H1 (cell line): ENCODE measurements around the gene ACTC1. TPM values are rescaled to one million over a fixed set of nuclear protein-coding genes. Genes with fewer than 3 reads are reported as not detected.

ENCODE experiments used
- CTCF ChIA-PET: fragments of 300-600 bp; sonication (Branson Sonifier 250); formaldehyde crosslinking; loops from one replicate; lab custom pipeline; 2021; ENCODE audit not compliant: partially characterized antibody; lab: Charles Lee
- POLR2A ChIA-PET: fragments of 300-600 bp; sonication (Branson Sonifier 250); formaldehyde crosslinking; loops from one replicate; lab custom pipeline; 2021; ENCODE audit warnings: inconsistent platforms; ENCODE audit not compliant: partially characterized antibody; lab: Charles Lee
- DNase-seq, 2 experiments: peaks; one replicate each; pipeline versions ENCODE4 v3.0.0 to v3.0.0-alpha.2; 2010 to 2022; ENCODE audit warnings: low spot score in 2 of 2, low read depth in 1 of 2, mixed read lengths in 1 of 2
- FAIRE-seq: peaks from 2 replicates; lab custom pipeline; 2011; peaks lifted over from hg19 to GRCh38; lab: Jason Lieb, UNC
- H2AFZ ChIP-seq: 2 replicates; pipeline ENCODE4 v1.8.1; 2012; ENCODE audit warnings: low read length, inconsistent platforms
- H2AK5ac ChIP-seq: 2 replicates; pipeline ENCODE4 v1.6.1; 2013; ENCODE audit warnings: low read depth, low read length
- H2BK120ac ChIP-seq: replicated peaks from 2 replicates; pipeline ENCODE3; 2013; ENCODE audit warnings: low read depth, low read length, inconsistent platforms
- H2BK12ac ChIP-seq: 2 replicates; pipeline ENCODE4 v1.6.1; 2013; ENCODE audit warnings: low read depth, low read length
- H2BK15ac ChIP-seq: 2 replicates; pipeline ENCODE4 v1.6.1; 2013; ENCODE audit warnings: low read length
- H2BK20ac ChIP-seq: 2 replicates; pipeline ENCODE4 v1.6.1; 2013; ENCODE audit warnings: low read length
- H2BK5ac ChIP-seq: 2 replicates; pipeline ENCODE4 v1.6.1; 2013; ENCODE audit warnings: low read depth, low read length
- H3K14ac ChIP-seq: 2 replicates; pipeline ENCODE4 v1.6.1; 2013; ENCODE audit warnings: inconsistent platforms; ENCODE audit not compliant: insufficient read length
- H3K18ac ChIP-seq: 2 replicates; pipeline ENCODE4 v1.6.1; 2013; ENCODE audit warnings: low read length; ENCODE audit errors: extremely low read depth
- H3K23ac ChIP-seq: 2 replicates; pipeline ENCODE4 v1.6.1; 2013; ENCODE audit warnings: inconsistent platforms; ENCODE audit not compliant: insufficient read length
- H3K23me2 ChIP-seq: 2 replicates; pipeline ENCODE4 v1.6.1; 2013; ENCODE audit warnings: low read depth, low read length
- H3K27ac ChIP-seq: 2 replicates; pipeline ENCODE4 v1.6.1; 2011; ENCODE audit warnings: low read depth, low read length, inconsistent platforms
- H3K27me3 ChIP-seq, 4 experiments: replicated peaks in 1 of 4; 1 replicate in 1 of 4; 2 replicates in 3 of 4; pipeline versions ENCODE4 v1.6.1 to v1.8.1; 2011 to 2013; ENCODE audit warnings: low read length in 3 of 4, mild to moderate bottlenecking in 3 of 4, inconsistent platforms in 2 of 4, mixed read lengths in 2 of 4, moderate library complexity in 1 of 4; ENCODE audit not compliant: control insufficient read depth in 3 of 4, insufficient read depth in 3 of 4; ENCODE audit errors: extremely low read depth in 1 of 4
- H3K36me3 ChIP-seq, 4 experiments: 2 replicates each; pipeline versions ENCODE4 v1.6.1 to v1.8.1; 2011 to 2013; ENCODE audit warnings: mild to moderate bottlenecking in 4 of 4, low read length in 3 of 4, moderate library complexity in 2 of 4, control low read depth in 1 of 4, inconsistent platforms in 1 of 4; ENCODE audit not compliant: insufficient read depth in 4 of 4, control insufficient read depth in 2 of 4
- H3K4ac ChIP-seq: replicated peaks from 2 replicates; pipeline ENCODE3; 2013; ENCODE audit warnings: low read length, low read depth, mixed read lengths, inconsistent platforms; ENCODE audit not compliant: insufficient read length
- H3K4me1 ChIP-seq, 4 experiments: replicated peaks in 1 of 4; 1 replicate in 1 of 4; 2 replicates in 3 of 4; pipeline versions ENCODE4 v1.6.1 to v1.8.1; 2011 to 2013; ENCODE audit warnings: low read length in 3 of 4, inconsistent platforms in 2 of 4, mixed read lengths in 1 of 4; ENCODE audit not compliant: insufficient read depth in 4 of 4, control insufficient read depth in 3 of 4
- H3K4me2 ChIP-seq, 2 experiments: 2 replicates each; pipeline versions ENCODE4 v1.6.1 to v1.8.1; 2011 to 2013; ENCODE audit warnings: low read depth in 2 of 2, low read length in 2 of 2, control low read depth in 1 of 2, inconsistent platforms in 1 of 2, mild to moderate bottlenecking in 1 of 2; ENCODE audit not compliant: insufficient read depth in 1 of 2
- H3K4me3 ChIP-seq, 4 experiments: fragments of 200-600, 300-600 bp in 1 of 4; sonication (generic), shearing (Covaris generic), sonication (Bioruptor Twin) in 1 of 4; 2 replicates each; pipeline versions ENCODE4 v1.5.1 to v1.8.1; 2011 to 2016; ENCODE audit warnings: low read length in 4 of 4, low read depth in 3 of 4, control low read depth in 2 of 4, inconsistent platforms in 2 of 4, mild to moderate bottlenecking in 2 of 4, mixed read lengths in 1 of 4, moderate library complexity in 1 of 4; ENCODE audit not compliant: insufficient read depth in 2 of 4; ENCODE audit errors: extremely low read depth in 1 of 4
- H3K56ac ChIP-seq: replicated peaks from 2 replicates; pipeline ENCODE3; 2013; ENCODE audit warnings: low read depth, mild to moderate bottlenecking, mixed read lengths, low read length, inconsistent platforms; ENCODE audit not compliant: insufficient read length
- H3K79me1 ChIP-seq: 2 replicates; pipeline ENCODE4 v1.6.1; 2013; ENCODE audit warnings: low read depth, low read length, control low read depth
- H3K79me2 ChIP-seq, 2 experiments: 2 replicates each; pipeline versions ENCODE4 v1.6.1 to v1.8.1; 2012 to 2013; ENCODE audit warnings: low read length in 2 of 2, mild to moderate bottlenecking in 2 of 2, inconsistent platforms in 1 of 2; ENCODE audit not compliant: insufficient read depth in 2 of 2, control insufficient read depth in 1 of 2
- H3K9ac ChIP-seq, 4 experiments: replicated peaks in 1 of 4; 1 replicate in 1 of 4; 2 replicates in 3 of 4; pipeline versions ENCODE4 v1.6.1 to v1.8.1; 2011 to 2013; ENCODE audit warnings: low read depth in 3 of 4, low read length in 3 of 4, control low read depth in 2 of 4, mild to moderate bottlenecking in 2 of 4, moderate library complexity in 2 of 4, inconsistent platforms in 1 of 4; ENCODE audit errors: extremely low read depth in 1 of 4
- H3K9me3 ChIP-seq, 2 experiments: 2 replicates each; pipeline versions ENCODE4 v1.6.1 to v1.8.1; 2012 to 2013; ENCODE audit warnings: mild to moderate bottlenecking in 2 of 2, moderate library complexity in 2 of 2, control low read depth in 1 of 2, inconsistent platforms in 1 of 2, low read depth in 1 of 2, low read length in 1 of 2, mixed read lengths in 1 of 2; ENCODE audit not compliant: insufficient read depth in 2 of 2
- H4K20me1 ChIP-seq, 2 experiments: replicated peaks in 1 of 2; 2 replicates each; pipeline versions ENCODE3 to v1.8.1; 2011 to 2013; ENCODE audit warnings: inconsistent platforms in 2 of 2, low read length in 2 of 2, mild to moderate bottlenecking in 1 of 2; ENCODE audit not compliant: insufficient read depth in 2 of 2, control insufficient read depth in 1 of 2
- H4K5ac ChIP-seq: 2 replicates; pipeline ENCODE4 v1.6.1; 2013; ENCODE audit warnings: low read length, low read depth, mixed read lengths, inconsistent platforms; ENCODE audit not compliant: insufficient read length
- H4K8ac ChIP-seq: 2 replicates; pipeline ENCODE4 v1.8.0; 2013; ENCODE audit warnings: mild to moderate bottlenecking, moderate library complexity, low read length, inconsistent platforms; ENCODE audit not compliant: insufficient read depth; ENCODE audit errors: extremely low read depth
- H4K91ac ChIP-seq: replicated peaks from 2 replicates; pipeline ENCODE3; 2013; ENCODE audit warnings: low read length, mixed read lengths, inconsistent platforms; ENCODE audit not compliant: insufficient read length
- BRCA1 ChIP-seq: IDR thresholded peaks from 2 replicates; pipeline ENCODE4 v1.6.1; 2012; ENCODE audit warnings: low read depth, low read length, improper control_type of control experiment
- CHD2 ChIP-seq: IDR thresholded peaks from 2 replicates; pipeline ENCODE4 v1.6.1; 2012; ENCODE audit warnings: low read length, improper control_type of control experiment
- CREB1 ChIP-seq: IDR thresholded peaks from 2 replicates; pipeline ENCODE4 v1.6.1; 2012; ENCODE audit warnings: inconsistent platforms
- EGR1 ChIP-seq: IDR thresholded peaks from 2 replicates; pipeline ENCODE4 v1.6.1; 2011; ENCODE audit warnings: low read depth, low read length, borderline replicate concordance
- EZH2 ChIP-seq: fragments of 200-600 bp; sonication (generic); IDR thresholded peaks from 2 replicates; pipeline ENCODE4 v1.7.1; 2012; ENCODE audit warnings: low read depth, mild to moderate bottlenecking, moderate library complexity, low read length, inconsistent platforms; ENCODE audit not compliant: severe bottlenecking
- HDAC6 ChIP-seq: IDR thresholded peaks from one replicate; pipeline ENCODE4 v1.7.1; 2012; ENCODE audit warnings: low read depth, mild to moderate bottlenecking, inconsistent platforms, low read length, moderate library complexity
- PHF8 ChIP-seq: fragments of 200-600 bp; sonication (generic); conservative IDR thresholded peaks from 2 replicates; pipeline ENCODE4 v1.7.1; 2012; ENCODE audit warnings: low read depth, mild to moderate bottlenecking, inconsistent platforms, low read length, moderate library complexity
- RFX5 ChIP-seq: IDR thresholded peaks from 2 replicates; pipeline ENCODE4 v1.6.1; 2011; ENCODE audit warnings: low read depth, low read length, improper control_type of control experiment, borderline replicate concordance
- SP2 ChIP-seq: IDR thresholded peaks from 2 replicates; pipeline ENCODE4 v1.6.1; 2012; ENCODE audit warnings: mild to moderate bottlenecking, low read length, inconsistent platforms
- SRF ChIP-seq: IDR thresholded peaks from 2 replicates; pipeline ENCODE4 v1.6.1; 2011; ENCODE audit warnings: mild to moderate bottlenecking, low read depth, low read length, moderate library complexity
- TAF7 ChIP-seq: optimal IDR thresholded peaks from 2 replicates; pipeline ENCODE3; 2011; ENCODE audit warnings: low read depth, mild to moderate bottlenecking, inconsistent platforms, low read length, moderate library complexity, borderline replicate concordance
- TCF12 ChIP-seq: IDR thresholded peaks from 2 replicates; pipeline ENCODE4 v1.6.1; 2011; ENCODE audit warnings: low read depth, mild to moderate bottlenecking, low read length
- WGBS, 2 experiments: shearing (Covaris generic) in 1 of 2; methylation state at CpG; one replicate each; pipeline versions ENCODE4 v1.1.6 to v1.1.7; 2013 to 2015; ENCODE audit warnings: low lambda C conversion rate in 2 of 2, mixed read lengths in 2 of 2, inconsistent platforms in 1 of 2, low coverage in 1 of 2, missing lambda C conversion rate in 1 of 2; ENCODE audit not compliant: insufficient replicate concordance in 2 of 2, insufficient coverage in 1 of 2, insufficient read length in 1 of 2; ENCODE audit errors: extremely low coverage in 1 of 2, missing lambda C conversion rate in 1 of 2; 5-methylcytosine and 5-hydroxymethylcytosine counted together
- polyA plus RNA-seq, 7 experiments: library from polyadenylated mRNA; depleted of rRNA in 3 of 7; stranded (reverse) in 5 of 7; unstranded in 2 of 7; fragments of >200 nt in 5 of 7; fragments of 200-250 nt in 2 of 7; gene quantifications; 1 replicate in 5 of 7; 2 replicates in 1 of 7; 4 replicates in 1 of 7; pipeline versions ENCODE4 v1.2.1 to v1.2.3, GENCODE V29; 2011 to 2013; ENCODE audit warnings: missing spikeins in 2 of 7, mixed read lengths in 2 of 7
- total RNA-seq: library from RNA; stranded (reverse); fragmentation: NEBNext Ultra II Directional; extraction: Animal tissue kit (Norgen Biotek cat#: 25700); gene quantifications from 2 replicates; pipeline ENCODE4 v1.2.1, GENCODE V29; 2021
- TF ChIP-seq, protein P1 (sequence below), 3 experiments: IDR thresholded peaks; 1 replicate in 2 of 3; 2 replicates in 1 of 3; pipeline versions ENCODE4 v1.5.1 to v1.6.1; 2011; ENCODE audit warnings: low read length in 3 of 3, mild to moderate bottlenecking in 3 of 3, inconsistent platforms in 2 of 3, low read depth in 1 of 3, moderate library complexity in 1 of 3; ENCODE audit not compliant: insufficient read depth in 1 of 3; ENCODE audit errors: control extremely low read depth in 1 of 3

ACTC1 gene
- total and polyA plus RNA-seq, 2 of the 8 experiments (the other 6 are each of a cell fraction or from before 2014, with no cell fraction given): 37.6 to 90.0 TPM

DNA sequence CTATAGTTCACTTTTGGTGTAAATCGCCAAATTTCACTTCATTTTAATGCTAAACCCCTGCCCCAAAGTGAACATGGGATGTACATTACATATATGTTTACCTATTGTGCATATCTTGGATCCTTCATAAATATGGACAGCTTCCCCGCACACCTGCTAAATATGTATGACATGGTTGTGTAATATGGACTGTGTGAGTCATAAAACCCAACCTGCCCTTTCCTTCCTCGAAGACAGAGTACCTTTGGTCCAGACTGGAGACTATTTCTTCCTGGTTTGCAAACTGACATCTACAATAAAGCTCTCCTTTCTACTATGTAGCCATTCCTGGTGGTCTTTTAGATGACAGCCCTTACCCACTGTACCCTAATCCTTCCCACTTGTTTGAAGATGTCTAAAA, 12.4 kb downstream of the ACTC1 start:
- no peak overlapping the region for H3K56ac ChIP-seq
- H4K91ac ChIP-seq: no peak overlapping the region
- H3K4me3 ChIP-seq: no peak overlapping the region
- no peak overlapping the region for H3K4ac ChIP-seq
- CTCF ChIA-PET: no interaction called here
- FAIRE-seq (no peak), DNase-seq (no peak)
- no peaks in the 10 kb centered on the region for H3K23me2 ChIP-seq
- H4K8ac ChIP-seq: no peak overlapping the region
- no peaks in the 10 kb centered on the region for H4K20me1 ChIP-seq
- H2AK5ac ChIP-seq: no peak overlapping the region
- no peak overlapping the region for H2BK5ac ChIP-seq
- no peak overlapping the region for H3K27ac ChIP-seq
- H3K23ac ChIP-seq: no peak overlapping the region
- H3K4me1 ChIP-seq: no peaks in the 10 kb centered on the region
- no peak overlapping the region for H3K18ac ChIP-seq
- H3K27me3 ChIP-seq: peaks cover 0 to 4% (median 0%) of the 10 kb centered on the region in 4 experiments; a peak in 1 of 7 replicates
- H3K79me1 ChIP-seq: no peaks in the 10 kb centered on the region
- no peaks in the 10 kb centered on the region for H3K36me3 ChIP-seq
- H3K14ac ChIP-seq: no peak overlapping the region
- H3K4me2 ChIP-seq: no peak overlapping the region
- no peak overlapping the region for H4K5ac ChIP-seq
- POLR2A ChIA-PET: no interaction called here
- H2BK120ac ChIP-seq: no peak overlapping the region
- H2BK15ac ChIP-seq: no peak overlapping the region
- no peaks in the 10 kb centered on the region for H3K9me3 ChIP-seq
- WGBS, 2 experiments: 85% methylated on average over 3 of the region's 3 CpGs; no CpG with 5 or more reads in 1 of the 2 experiments
- no peak overlapping the region for H2BK12ac ChIP-seq
- no peak overlapping the region for H2BK20ac ChIP-seq
- no peaks in the 10 kb centered on the region for H3K79me2 ChIP-seq
- H2AFZ ChIP-seq: no peak overlapping the region
- no peak overlapping the region for H3K9ac ChIP-seq
- TF ChIP-seq CREB1: no peak
- TF ChIP-seq CHD2: no peak
- no peak for TF ChIP-seq SRF
- no peak for TF ChIP-seq PHF8
- TF ChIP-seq, protein P1, sequence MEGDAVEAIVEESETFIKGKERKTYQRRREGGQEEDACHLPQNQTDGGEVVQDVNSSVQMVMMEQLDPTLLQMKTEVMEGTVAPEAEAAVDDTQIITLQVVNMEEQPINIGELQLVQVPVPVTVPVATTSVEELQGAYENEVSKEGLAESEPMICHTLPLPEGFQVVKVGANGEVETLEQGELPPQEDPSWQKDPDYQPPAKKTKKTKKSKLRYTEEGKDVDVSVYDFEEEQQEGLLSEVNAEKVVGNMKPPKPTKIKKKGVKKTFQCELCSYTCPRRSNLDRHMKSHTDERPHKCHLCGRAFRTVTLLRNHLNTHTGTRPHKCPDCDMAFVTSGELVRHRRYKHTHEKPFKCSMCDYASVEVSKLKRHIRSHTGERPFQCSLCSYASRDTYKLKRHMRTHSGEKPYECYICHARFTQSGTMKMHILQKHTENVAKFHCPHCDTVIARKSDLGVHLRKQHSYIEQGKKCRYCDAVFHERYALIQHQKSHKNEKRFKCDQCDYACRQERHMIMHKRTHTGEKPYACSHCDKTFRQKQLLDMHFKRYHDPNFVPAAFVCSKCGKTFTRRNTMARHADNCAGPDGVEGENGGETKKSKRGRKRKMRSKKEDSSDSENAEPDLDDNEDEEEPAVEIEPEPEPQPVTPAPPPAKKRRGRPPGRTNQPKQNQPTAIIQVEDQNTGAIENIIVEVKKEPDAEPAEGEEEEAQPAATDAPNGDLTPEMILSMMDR (IDR thresholded peaks at IDR 0.05; ENCODE audit: control extremely low read depth in 1 of 3, insufficient read depth in 1 of 3, low read depth in 1 of 3, low read length in 3 of 3): no peak
- TF ChIP-seq SP2: no peak
- no peak for TF ChIP-seq TCF12
- no peak for TF ChIP-seq RFX5
- no peak for TF ChIP-seq BRCA1
- TF ChIP-seq EZH2: no peak
- no peak for TF ChIP-seq TAF7
- no peak for TF ChIP-seq HDAC6
- TF ChIP-seq EGR1: no peak
